22Rv1 (cell line): ENCODE data around the gene FAM184B.

ENCODE experiments used
- H3K27ac ChIP-seq: fragments of 450-650 bp; 2 replicates; pipeline ENCODE4 v1.5.1; 2017
- ZFX ChIP-seq: fragments of 450-650 bp; IDR thresholded peaks from 2 replicates; pipeline ENCODE4 v1.6.1; 2017; ENCODE audit warnings: antibody characterized with exemption, borderline replicate concordance
- TF ChIP-seq, protein P1 (sequence below): fragments of 450-650 bp; IDR thresholded peaks from 2 replicates; pipeline ENCODE4 v1.5.1; 2017; ENCODE audit warnings: mild to moderate bottlenecking

The FAM184B gene

DNA sequence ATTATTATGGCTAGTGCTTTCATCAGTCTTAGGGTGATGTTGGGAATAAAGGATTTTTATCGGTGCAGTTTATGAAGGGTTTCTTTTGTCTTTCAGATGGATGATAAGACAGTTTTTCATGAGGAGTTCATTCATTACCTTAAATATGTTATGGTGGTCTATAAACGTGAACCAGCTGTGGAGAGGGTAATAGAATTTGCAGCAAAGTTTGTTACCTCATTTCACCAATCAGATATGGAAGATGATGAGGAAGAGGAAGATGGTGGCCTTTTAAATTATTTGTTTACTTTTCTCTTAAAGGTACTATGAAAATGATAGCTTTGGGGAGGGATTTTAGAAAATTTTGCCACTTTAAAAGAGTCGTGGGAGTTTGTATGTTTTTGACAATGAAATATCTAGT is 30.7 kb upstream of the FAM184B start:
- H3K27ac ChIP-seq, result peak overlapping the region; percentile 85
- TF ChIP-seq, protein P1, sequence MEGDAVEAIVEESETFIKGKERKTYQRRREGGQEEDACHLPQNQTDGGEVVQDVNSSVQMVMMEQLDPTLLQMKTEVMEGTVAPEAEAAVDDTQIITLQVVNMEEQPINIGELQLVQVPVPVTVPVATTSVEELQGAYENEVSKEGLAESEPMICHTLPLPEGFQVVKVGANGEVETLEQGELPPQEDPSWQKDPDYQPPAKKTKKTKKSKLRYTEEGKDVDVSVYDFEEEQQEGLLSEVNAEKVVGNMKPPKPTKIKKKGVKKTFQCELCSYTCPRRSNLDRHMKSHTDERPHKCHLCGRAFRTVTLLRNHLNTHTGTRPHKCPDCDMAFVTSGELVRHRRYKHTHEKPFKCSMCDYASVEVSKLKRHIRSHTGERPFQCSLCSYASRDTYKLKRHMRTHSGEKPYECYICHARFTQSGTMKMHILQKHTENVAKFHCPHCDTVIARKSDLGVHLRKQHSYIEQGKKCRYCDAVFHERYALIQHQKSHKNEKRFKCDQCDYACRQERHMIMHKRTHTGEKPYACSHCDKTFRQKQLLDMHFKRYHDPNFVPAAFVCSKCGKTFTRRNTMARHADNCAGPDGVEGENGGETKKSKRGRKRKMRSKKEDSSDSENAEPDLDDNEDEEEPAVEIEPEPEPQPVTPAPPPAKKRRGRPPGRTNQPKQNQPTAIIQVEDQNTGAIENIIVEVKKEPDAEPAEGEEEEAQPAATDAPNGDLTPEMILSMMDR, result no peak
- TF ChIP-seq ZFX, result no peak

DNA sequence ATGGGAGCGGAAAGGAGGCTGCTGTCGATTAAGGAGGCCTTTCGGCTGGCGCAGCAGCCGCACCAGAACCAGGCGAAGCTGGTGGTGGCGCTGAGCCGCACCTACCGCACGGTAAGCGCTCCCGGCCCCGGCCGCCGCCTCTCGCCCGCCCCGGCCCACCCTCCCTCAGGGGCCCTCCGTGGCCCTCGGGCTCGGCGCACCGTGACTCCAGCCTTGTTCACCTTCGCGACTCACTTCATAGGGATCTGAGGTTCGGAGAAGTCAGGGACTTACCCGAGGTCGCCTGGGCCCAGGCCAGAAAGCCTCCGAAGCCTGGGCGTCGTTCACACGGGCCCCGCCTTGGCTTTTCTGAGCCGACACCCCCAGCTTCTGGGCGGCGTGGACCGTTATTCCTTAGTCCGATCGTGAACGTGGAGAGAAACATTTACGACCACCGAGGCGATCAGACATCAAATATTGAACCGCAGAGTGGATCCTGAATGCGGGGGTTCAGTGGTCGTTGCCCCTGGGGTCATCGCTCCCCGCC is 29.7 kb upstream of the FAM184B start:
- TF ChIP-seq, protein P1, result no peak
- no peak for TF ChIP-seq ZFX
- peak overlapping the region; percentile 85 for H3K27ac ChIP-seq

DNA sequence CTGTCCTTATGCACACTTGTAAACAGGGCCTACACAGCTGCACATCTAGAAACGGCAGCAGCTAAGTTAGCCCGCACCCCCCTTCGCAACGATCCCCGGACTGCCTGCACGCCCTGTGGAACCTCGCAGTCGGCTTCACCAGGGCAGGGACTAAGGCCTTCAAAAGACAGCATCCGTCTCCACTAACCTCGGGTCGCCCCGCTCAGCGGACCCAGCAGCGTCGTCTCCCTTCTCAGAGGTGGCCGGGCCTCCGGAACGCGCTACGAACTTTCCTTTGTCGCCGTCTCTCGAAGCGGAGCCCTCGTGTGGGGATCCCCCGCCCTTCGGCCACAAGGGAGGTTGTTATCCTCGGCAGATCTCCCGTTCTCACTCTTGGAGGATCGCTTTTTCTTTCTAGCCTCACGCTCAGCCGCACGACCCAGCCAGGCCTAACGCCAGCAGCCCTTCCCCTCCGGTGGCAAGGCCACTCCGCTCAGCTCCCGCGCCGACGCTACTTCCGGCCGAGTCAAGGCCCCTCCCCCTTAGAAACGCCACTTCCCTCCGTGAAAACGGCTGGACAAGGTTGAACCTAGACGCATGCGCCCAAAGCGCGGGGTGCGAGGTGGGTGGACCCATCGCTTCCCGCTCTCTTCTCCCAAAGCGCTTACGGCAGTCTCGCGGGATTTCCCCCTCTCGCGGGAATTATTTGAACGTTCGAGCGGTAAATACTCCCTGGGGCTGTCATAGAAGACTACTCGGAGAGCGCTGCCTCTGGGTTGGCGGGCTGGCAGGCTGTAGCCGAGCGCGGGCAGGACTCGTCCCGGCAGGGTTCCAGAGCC is 29.0 kb upstream of the FAM184B start, which contains the start of the genes DCAF16 and NCAPG:
DCAF16 (minus strand) TSS at position 498 of the 818 bp plus-strand sequence. CDS start 6,616 bp downstream, outside the sequence.
NCAPG (plus strand) TSS at position 720 of the 818 bp plus-strand sequence. CDS start 99 bp downstream, outside the sequence.
- peak within 1 kb of the TSS; percentile 85 for H3K27ac ChIP-seq
- no peak for TF ChIP-seq ZFX
- TF ChIP-seq, protein P1, result no peak

DNA sequence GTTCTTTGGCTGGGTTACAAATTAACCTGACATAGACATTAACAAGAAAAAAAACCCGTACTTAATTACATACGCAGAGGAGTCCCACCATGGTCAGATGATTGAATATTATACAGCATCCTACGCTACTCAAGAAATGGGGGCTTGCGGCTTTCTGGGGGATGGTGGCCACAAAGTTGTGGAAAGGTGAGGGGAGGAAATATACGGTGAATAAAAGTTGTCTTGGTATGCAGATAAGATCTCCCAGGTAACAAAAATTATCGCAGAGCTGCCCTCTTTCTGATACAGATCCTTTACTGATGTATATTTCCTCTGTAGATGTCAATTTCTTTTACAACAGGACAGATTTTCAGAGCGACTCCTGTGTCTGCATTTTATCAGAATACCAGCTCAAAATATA is 28.2 kb upstream of the FAM184B start:
- H3K27ac ChIP-seq, result peak overlapping the region; percentile 85
- TF ChIP-seq, protein P1, result no peak
- no peak for TF ChIP-seq ZFX

DNA sequence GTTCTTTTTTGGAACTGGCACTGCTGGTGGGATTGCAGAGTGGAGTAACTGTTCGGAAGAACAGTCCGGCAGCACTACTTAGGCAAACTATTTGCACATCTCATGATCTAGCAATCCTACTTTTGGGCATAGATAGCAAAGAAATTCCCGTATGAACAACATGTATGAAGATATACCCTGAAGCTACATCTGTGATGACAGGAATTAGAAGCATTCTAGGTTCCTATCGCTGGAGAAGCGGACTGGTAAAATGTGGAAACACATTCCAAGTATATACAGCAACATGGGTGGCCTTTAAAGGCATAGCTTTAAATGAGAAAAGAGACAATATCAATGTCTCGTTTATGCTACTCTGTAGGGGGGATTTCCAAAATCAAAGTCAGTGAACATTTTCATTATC is 26.0 kb upstream of the FAM184B start:
- H3K27ac ChIP-seq, result no peak overlapping the region
- TF ChIP-seq, protein P1, result no peak
- no peak for TF ChIP-seq ZFX

DNA sequence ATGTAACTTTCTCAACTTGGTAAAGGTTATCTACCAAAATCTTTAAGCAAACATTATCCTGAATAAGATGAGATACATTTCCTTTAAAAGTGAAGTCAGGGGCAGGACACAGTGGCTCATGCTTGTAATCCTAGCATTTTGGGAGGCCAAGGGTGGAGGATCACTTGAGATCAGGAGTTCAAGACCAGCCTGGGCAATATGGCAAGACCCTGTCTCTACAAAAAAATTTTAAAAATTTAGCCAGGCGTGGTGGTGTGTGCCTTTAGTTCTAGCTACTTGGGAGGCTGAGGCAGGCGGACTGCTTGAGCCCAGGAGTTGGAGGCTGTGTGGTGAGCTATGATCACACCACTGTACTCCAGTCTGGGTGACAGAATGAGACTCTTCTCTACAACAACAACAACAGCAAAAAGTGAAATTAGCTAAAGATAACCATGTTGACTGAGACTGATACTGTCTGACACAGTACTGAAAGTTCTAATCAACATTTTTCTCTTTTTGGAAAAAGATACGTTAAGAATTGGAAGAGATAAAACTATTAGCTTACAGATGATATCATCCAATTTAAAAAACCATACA is 24.2 kb upstream of the FAM184B start:
- H3K27ac ChIP-seq, result no peak overlapping the region
- no peak for TF ChIP-seq ZFX
- TF ChIP-seq, protein P1, result no peak

DNA sequence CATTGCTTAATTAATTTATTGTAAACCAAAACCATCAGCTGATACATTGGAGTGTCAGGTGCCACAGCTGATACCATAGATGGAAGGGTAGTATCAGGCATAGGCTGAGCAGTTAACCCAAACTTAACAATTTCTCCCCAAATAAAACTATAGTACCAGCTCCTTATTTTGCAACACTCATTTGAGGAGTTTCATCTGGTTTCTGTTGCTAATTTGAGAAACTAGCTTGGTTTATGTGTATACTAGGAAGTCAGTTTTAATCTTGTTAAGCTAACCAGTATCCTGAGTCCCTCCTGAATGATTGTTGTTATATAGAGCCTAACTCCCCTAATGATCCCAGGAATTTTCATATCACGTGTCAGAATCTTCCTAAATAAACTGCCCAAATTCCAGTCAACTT is 16.4 kb upstream of the FAM184B start:
- TF ChIP-seq, protein P1, result no peak
- TF ChIP-seq ZFX, result no peak
- H3K27ac ChIP-seq, result no peak overlapping the region
